GM12864 (cell line): Measurements from ENCODE around the gene A4GALT.

Source experiments
- DNase-seq: peaks from one replicate; pipeline ENCODE4 v3.0.0-alpha.2; 2011; ENCODE audit warnings: low read depth
- H3K4me3 ChIP-seq: 2 replicates; pipeline ENCODE4 v1.5.1; 2011; ENCODE audit warnings: mild to moderate bottlenecking, low read depth, low read length, control low read depth
- CTCF ChIP-seq: IDR thresholded peaks from 2 replicates; pipeline ENCODE4 v1.5.1; 2011; ENCODE audit warnings: low read depth, mild to moderate bottlenecking, moderate library complexity, low read length, control low read depth, inconsistent platforms; ENCODE audit errors: missing control alignments

Gene A4GALT

DNA sequence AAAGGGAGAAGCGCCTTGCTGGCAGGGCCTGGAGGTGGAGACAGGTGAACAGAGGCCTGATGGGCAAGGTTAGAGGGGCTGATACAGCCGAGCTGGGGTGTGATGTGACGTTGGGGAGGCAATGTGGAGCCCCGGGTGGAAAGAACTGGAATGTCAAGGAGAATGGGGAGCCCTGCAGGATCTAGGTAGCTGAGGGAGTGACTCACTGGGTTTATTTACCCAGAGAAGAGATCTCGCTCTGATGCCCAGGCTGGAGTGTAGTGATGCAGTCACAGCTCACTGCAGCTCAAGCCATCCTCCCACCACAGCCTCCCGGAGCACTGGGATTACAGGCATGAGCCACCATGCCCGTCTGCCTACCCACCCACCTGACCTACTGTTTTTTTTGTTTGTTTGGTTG, 69.5 kb downstream of the A4GALT start:
- TF ChIP-seq CTCF: no peak
- no peak for DNase-seq
- no peak overlapping the region for H3K4me3 ChIP-seq

DNA sequence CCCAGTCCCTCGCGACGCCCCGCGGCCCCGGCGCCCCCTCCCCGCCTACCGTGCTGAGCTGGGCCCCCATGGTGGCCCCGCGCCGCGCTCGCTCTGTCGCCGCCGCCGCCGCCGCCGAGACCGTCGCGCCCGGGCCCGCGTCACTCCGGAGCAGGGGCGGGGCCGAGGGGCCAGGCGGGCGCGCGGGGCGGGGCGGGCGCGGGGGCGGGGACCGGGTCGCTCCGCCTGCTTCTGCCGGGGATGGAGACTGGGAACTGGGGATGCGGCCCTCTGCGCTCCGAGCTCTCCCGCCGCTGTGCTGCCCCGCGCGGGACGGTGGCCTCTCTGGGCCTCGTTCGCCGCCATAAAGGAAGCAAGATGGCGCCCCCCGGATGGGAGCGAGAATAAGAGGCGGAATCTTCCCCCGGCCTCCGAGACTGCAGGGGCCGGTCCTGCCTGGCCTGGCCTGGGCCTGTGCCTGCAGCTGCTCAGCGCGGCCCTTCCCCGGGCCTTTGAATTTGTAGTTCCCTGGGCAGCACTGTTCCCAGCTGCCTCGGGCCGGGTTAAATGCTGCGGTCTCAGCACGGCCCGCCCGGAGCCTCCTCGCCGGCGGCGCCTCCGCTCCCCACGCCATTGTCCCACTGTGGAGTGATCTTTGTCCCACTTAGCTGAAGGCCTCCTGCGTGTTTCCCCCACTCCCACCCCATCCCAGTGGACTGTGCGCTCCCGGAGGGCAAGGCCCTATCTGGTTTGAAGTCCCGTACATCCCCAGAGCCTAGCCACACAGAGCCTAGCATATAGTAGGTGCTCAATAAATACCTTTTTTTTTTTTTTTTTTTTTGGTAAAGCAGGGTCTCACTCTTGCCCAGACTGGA, 71.2 kb downstream of the A4GALT start, which contains the start of gene CYB5R3:
CYB5R3 (minus strand) TSS at position 147 of the 854 bp plus-strand sequence; CDS start at position 70, 77 bp downstream.
- DNase-seq: no peak
- TF ChIP-seq CTCF: no peak
- peak within 1 kb of the TSS; percentile 91 for H3K4me3 ChIP-seq

DNA sequence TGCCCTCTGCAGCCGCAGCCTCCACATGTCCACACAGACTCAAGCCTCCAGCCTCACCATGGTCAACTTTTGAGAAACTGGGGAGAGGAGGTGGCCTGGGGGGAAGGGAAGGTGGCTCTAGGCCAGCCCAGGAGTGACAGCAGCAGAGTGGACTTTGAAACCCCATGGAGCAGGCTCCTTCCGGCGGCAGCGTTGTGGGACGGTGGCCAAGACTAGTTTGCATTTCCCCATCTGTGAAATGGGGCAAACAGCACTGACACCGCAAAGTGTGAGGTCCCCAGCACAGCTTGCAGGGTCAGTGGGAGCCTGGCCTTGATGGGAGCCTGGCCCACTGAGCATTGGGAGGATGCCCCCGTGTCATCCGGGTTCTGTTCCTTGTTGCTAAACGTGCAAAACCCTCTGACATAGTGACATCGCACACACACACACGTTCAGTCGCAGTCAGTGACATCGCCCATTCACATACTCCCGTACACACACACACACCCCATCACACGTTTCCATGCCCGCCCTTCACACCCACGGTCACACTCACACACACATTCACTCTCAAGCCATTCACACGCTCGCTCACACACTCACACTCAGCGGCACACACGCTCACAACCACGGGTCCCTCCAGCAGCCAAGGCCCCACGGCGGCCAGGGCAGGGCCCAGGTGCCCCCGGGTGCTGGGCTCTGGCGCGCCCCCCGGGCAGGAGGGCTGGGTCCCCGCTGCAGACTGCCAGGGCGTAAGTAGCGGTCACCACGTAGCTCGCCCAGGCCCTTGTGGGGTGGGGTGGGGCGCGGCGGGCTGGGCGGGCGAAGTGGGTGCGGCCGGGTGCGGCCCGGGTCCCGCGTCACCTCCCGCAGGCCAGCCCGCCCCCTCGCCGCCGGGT, 72.1 kb downstream of the A4GALT start:
- H3K4me3 ChIP-seq: peak overlapping the region; percentile 91
- no peak for DNase-seq
- TF ChIP-seq CTCF: no peak

DNA sequence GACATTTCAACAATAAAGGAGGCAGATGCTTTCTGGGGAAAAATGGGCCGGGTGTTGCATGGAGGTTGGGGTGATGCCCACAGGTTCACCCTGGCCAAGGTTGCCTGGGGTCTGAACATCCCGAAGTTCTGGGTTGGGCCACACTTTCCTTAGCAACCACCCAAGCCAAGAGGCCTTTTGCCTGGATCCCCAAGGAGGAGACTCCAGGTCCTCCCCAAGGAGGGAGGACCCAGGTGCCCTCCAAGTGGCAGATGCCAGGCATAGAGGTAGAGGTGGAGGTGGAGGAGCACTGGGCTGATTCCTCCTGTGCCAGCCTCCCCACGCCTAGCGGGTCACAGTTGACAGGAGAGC, 72.7 kb downstream of the A4GALT start:
- peak overlapping the region; percentile 91 for H3K4me3 ChIP-seq
- no peak for DNase-seq
- TF ChIP-seq CTCF: no peak

- no peak for DNase-seq
- no peak overlapping the region for H3K4me3 ChIP-seq
- TF ChIP-seq CTCF: no peak
Measured at GRCh38 chr22:42646569-42647525, 73.8 kb downstream of the A4GALT start.

GRCh38 chr22:42645938-42646568, 74.6 kb downstream of the A4GALT start:
- no peak for TF ChIP-seq CTCF
- H3K4me3 ChIP-seq: no peak overlapping the region
- DNase-seq: no peak
